Measurements from ENCODE around the gene PSMA7. TPM values are rescaled to one million over a fixed set of nuclear protein-coding genes. Genes with fewer than 3 reads are reported as not detected.
A peak's percentile ranks its signal among the peaks of the same experiment; 100 is the strongest.

Gene PSMA7
- total RNA-seq, 1 experiment from 2014 or later, result 702 TPM

DNA sequence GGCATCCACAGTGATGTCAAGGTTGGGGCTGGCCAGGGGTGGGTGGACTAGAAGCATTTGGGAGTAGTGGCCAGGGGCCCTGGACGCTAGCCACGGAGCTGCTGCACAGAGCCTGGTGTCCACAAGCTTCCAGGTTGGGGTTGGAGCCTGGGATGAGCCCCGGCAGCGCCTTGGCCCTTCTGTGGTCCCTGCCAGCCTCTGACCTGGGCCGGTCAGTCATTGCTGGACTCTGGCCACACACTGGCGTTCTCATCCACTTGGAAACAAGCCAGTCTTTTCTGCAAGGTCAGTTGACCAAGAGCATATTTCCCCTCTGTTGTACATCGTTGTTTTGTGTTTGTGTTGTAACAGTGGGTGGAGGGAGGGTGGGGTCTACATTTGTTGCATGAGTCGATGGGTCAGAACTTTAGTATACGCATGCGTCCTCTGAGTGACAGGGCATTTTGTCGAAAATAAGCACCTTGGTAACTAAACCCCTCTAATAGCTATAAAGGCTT is 8.4 kb downstream of the PSMA7 start:
- no peaks in the 10 kb centered on the region for H3K4me1 Mint-ChIP-seq (ENCODE audit: low read depth, unreplicated experiment)
- Histone ChIP-seq H3K4me3 (ENCODE audit: low read depth, low read length) (no peak overlapping the region), H3K4me1 (no peaks in the 10 kb centered on the region), H3K27me3 (replicated peaks; ENCODE audit: control insufficient read depth, insufficient read depth, low read length) (no peaks in the 10 kb centered on the region), H3K9me3 (no peaks in the 10 kb centered on the region), H3K36me3 (ENCODE audit: control insufficient read depth, insufficient read depth, low read length) (peaks cover 19% of the 10 kb centered on the region)
- TF ChIP-seq, protein P1, sequence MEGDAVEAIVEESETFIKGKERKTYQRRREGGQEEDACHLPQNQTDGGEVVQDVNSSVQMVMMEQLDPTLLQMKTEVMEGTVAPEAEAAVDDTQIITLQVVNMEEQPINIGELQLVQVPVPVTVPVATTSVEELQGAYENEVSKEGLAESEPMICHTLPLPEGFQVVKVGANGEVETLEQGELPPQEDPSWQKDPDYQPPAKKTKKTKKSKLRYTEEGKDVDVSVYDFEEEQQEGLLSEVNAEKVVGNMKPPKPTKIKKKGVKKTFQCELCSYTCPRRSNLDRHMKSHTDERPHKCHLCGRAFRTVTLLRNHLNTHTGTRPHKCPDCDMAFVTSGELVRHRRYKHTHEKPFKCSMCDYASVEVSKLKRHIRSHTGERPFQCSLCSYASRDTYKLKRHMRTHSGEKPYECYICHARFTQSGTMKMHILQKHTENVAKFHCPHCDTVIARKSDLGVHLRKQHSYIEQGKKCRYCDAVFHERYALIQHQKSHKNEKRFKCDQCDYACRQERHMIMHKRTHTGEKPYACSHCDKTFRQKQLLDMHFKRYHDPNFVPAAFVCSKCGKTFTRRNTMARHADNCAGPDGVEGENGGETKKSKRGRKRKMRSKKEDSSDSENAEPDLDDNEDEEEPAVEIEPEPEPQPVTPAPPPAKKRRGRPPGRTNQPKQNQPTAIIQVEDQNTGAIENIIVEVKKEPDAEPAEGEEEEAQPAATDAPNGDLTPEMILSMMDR (IDR thresholded peaks at IDR 0.05; ENCODE audit: insufficient read depth in 1 of 2, low read depth in 1 of 2, low read length in 1 of 2, severe bottlenecking in 1 of 2, unreplicated experiment in 1 of 2), result no peak
- H3K36me3 Mint-ChIP-seq (ENCODE audit: insufficient read depth, unreplicated experiment), result peaks cover 98% of the 10 kb centered on the region
- ChIA-PET POLR2A (interaction anchor here (0.6 kb wide), 1 partner anchor 8 kb away, joined by 3 read pairs; no protein-coding TSS in a partner anchor), CTCF (interaction anchor here (1.0 to 2.2 kb wide), 3 partner anchors 69 to 124 kb away, joined by 3 to 22 read pairs (median 8); partner anchors contain the start of gene TAF4)
- intact Hi-C loops (cut with micrococcal nuclease; ENCODE audit: unreplicated experiment), result no loop called here
- H3K27ac Mint-ChIP-seq (ENCODE audit: unreplicated experiment), result no peak overlapping the region
- no peaks in the 10 kb centered on the region for H3K27me3 Mint-ChIP-seq (ENCODE audit: insufficient read depth, unreplicated experiment)
- H3K4me3 Mint-ChIP-seq (ENCODE audit: unreplicated experiment), result no peak overlapping the region
- no peaks in the 10 kb centered on the region for H3K9me3 Mint-ChIP-seq (ENCODE audit: unreplicated experiment)
- DNase-seq, result no peak
- TSS peak; percentile 20 for BruUV-seq (replicated peaks)

DNA sequence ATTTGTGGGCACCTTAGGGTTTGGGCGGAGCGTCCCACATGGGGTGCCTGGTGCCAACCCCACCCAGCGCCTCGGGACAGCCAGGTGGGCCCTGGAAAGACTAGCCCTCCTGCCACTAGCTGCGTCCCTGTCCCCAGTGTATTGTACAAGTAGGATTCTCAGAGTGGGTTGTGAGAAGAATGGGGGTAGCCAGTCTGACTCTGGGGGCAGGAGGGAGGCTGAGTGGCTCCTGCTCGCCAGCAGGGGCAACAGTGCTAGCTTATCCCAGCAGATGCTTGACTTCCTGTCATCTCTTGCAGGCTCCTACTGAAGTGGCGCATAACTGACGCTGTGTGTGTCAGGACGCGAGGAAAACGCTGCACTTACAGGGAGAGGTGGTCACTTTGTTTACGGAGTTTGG is 9.3 kb downstream of the PSMA7 start:
- no peak overlapping the region for H3K4me3 ChIP-seq (ENCODE audit: low read depth, low read length)
- no peak overlapping the region for H3K4me3 Mint-ChIP-seq (ENCODE audit: unreplicated experiment)
- H3K36me3 ChIP-seq (ENCODE audit: control insufficient read depth, insufficient read depth, low read length), result peaks cover 17% of the 10 kb centered on the region
- CTCF ChIA-PET, result interaction anchor here (0.6 to 1.0 kb wide), 3 partner anchors 12 to 73 kb away, joined by 3 to 4 read pairs (median 3); no protein-coding TSS in a partner anchor
- peaks cover 95% of the 10 kb centered on the region for H3K36me3 Mint-ChIP-seq (ENCODE audit: insufficient read depth, unreplicated experiment)
- no TSS peak for BruUV-seq (replicated peaks)
- H3K9me3 ChIP-seq, result no peaks in the 10 kb centered on the region
- no peaks in the 10 kb centered on the region for H3K9me3 Mint-ChIP-seq (ENCODE audit: unreplicated experiment)
- no peaks in the 10 kb centered on the region for H3K27me3 ChIP-seq (replicated peaks; ENCODE audit: control insufficient read depth, insufficient read depth, low read length)
- peak overlapping the region; percentile 3 for H3K27ac Mint-ChIP-seq (ENCODE audit: unreplicated experiment)
- no peak for DNase-seq
- H3K27me3 Mint-ChIP-seq (ENCODE audit: insufficient read depth, unreplicated experiment), result no peaks in the 10 kb centered on the region
- intact Hi-C loops (cut with micrococcal nuclease; ENCODE audit: unreplicated experiment), result no loop called here
- H3K4me1 ChIP-seq, result no peaks in the 10 kb centered on the region
- TF ChIP-seq, protein P1 (IDR thresholded peaks at IDR 0.05; ENCODE audit: insufficient read depth in 1 of 2, low read depth in 1 of 2, low read length in 1 of 2, severe bottlenecking in 1 of 2, unreplicated experiment in 1 of 2), result peak; percentile 24 to 47
- POLR2A ChIA-PET, result interaction anchor here (0.5 kb wide), 1 partner anchor 43 kb away, joined by 3 read pairs; no protein-coding TSS in a partner anchor
- no peaks in the 10 kb centered on the region for H3K4me1 Mint-ChIP-seq (ENCODE audit: low read depth, unreplicated experiment)

DNA sequence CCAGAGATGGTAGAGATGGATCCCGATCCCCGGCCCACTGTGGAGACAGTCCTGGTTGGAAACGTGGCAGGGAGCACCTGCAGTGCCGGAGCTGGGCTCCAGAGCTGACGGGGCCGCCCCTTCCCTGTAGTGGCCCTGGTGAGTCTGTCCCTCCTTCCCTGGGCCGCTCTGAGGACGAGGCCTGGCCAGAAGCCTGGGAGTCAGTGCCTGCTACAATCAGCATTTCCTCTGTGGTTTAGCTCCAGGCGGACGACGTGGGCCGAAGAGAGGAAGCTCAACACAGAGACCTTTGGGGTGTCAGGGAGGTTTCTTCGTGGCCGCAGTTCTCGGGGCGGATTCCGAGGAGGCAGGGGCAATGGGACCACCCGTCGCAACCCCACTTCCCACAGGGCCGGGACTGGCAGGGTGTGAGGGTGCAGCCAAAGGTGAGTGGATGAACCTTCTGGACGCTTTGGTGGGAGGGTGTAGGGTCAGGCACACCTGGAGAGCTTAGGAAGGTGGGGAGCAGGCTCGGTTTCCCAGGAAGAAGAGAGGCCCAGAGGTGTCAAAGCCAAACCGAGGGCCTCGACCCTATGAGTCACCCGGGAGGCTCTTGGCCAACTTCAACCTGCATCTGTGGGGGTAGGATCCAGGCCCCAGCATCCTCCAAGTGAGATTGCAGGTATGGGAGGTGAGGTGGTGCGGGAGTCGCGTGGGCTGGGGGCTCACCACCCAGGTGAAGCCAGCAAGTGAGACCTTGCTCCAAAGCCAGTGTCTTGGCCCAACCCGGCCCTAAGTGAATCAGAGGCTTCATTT is 9.9 kb downstream of the PSMA7 start:
- BruUV-seq (replicated peaks), result no TSS peak
- Mint-ChIP-seq H3K27me3 (ENCODE audit: insufficient read depth, unreplicated experiment) (no peaks in the 10 kb centered on the region), H3K4me3 (ENCODE audit: unreplicated experiment) (no peak overlapping the region), H3K4me1 (ENCODE audit: low read depth, unreplicated experiment) (no peaks in the 10 kb centered on the region), H3K27ac (ENCODE audit: unreplicated experiment) (peak overlapping the region; percentile 3), H3K9me3 (ENCODE audit: unreplicated experiment) (no peaks in the 10 kb centered on the region), H3K36me3 (ENCODE audit: insufficient read depth, unreplicated experiment) (peaks cover 95% of the 10 kb centered on the region)
- TF ChIP-seq, protein P1 (IDR thresholded peaks at IDR 0.05; ENCODE audit: insufficient read depth in 1 of 2, low read depth in 1 of 2, low read length in 1 of 2, severe bottlenecking in 1 of 2, unreplicated experiment in 1 of 2), result no peak
- intact Hi-C loops (cut with micrococcal nuclease; ENCODE audit: unreplicated experiment), result no loop called here
- Histone ChIP-seq H3K4me1 (no peaks in the 10 kb centered on the region), H3K9me3 (no peaks in the 10 kb centered on the region), H3K36me3 (ENCODE audit: control insufficient read depth, insufficient read depth, low read length) (peaks cover 21% of the 10 kb centered on the region), H3K4me3 (ENCODE audit: low read depth, low read length) (no peak overlapping the region), H3K27me3 (replicated peaks; ENCODE audit: control insufficient read depth, insufficient read depth, low read length) (no peaks in the 10 kb centered on the region)
- DNase-seq, result no peak
- POLR2A ChIA-PET, result interaction anchor here (0.5 to 1.0 kb wide), 2 partner anchors 8 to 44 kb away, joined by 3 read pairs; no protein-coding TSS in a partner anchor
- CTCF ChIA-PET, result interaction anchor here (0.6 to 1.0 kb wide), 4 partner anchors 9 to 122 kb away, joined by 3 to 4 read pairs (median 3); no protein-coding TSS in a partner anchor
